Stimulated activated CD4-positive, alpha-beta T cell treated with anti-CD3 and anti-CD28 coated beads, Interleukin-4, amount 100 ng/mL, for 1 hour (primary cell): Measurements from ENCODE around the gene NR2C2AP.
A peak's percentile ranks its signal among the peaks of the same experiment; 100 is the strongest.
"Not testable (repeated sequence)": the region's sequence is repeated elsewhere in the genome, so short reads cannot be mapped to it uniquely, and the experiment has no call there.

Experiments
- DNase-seq: peaks from one replicate; pipeline ENCODE4 v3.0.0-alpha.2; 2020

NR2C2AP gene

DNA sequence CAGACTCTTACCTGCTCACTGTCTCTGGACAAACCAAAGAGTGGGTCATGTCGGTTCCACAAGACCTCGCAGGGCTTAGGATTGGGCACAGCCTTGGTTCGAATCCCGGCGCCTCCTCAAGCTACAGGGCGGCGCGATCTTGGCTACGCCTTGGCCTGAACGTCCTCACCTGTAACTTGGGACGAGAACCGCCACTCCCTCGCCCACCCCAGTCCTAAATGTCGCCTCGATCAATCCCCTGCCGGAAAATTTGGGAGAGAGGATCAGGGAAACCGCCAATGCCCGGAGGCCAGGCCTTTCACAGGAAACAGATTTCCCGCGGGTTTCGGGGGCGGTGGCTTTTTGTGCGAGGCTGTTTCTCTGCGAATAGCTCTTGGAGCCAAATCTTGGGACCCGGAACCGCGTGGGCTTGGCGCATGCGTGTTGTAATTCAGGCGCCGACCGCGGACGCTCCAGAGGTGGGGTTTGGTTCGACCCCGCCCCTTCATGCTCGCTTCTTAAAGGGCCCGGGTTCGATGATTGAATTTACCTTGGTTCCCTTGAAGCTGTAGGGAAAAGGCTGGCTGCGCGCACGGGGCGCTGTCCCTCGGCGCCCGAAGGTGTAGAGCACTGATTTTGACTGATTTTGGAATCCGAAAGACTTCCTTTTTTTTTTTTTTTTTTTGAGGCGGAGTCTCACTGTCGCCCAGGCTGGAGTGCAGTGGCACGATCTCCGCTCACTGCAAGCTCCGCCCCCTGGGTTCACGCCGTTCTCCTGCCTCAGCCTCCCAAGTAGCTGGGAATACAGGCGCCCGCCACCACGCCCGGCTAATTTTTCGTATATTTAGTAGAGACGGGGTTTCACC lies at the start of gene NR2C2AP:
NR2C2AP (minus strand) TSS at position 403 of the 845 bp plus-strand sequence; CDS start at position 49, 354 bp downstream.
- peak; percentile 95 for DNase-seq

DNA sequence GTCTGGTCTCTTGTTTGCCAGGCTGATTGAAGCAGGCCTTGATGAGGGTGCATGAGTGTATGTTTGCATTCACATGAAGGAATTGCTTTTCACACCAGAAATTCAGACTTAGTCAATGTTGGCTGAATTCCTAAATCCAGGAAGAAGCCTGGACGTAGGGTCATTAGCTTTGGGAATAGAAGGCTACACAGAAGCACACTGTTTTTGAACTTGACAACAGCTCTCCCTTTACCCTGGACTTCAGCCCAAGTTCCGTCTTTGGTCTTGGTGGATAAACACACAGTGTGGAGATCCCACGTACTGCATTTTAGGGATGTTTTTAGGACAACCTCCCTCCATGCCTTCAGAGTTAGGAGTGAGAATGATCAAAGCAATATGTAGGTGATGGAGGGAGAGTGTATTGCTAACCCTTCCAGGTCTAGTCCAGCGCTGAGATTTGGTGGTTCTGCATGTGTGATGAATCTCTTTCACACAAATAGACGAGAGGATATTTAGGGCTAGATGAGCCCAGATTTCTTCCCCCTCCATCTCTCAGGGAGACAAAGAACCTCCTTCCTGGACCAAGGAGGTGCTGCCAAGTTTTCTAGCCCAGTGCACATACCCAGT lies 47.1 kb upstream of the NR2C2AP start:
- DNase-seq = no peak

DNA sequence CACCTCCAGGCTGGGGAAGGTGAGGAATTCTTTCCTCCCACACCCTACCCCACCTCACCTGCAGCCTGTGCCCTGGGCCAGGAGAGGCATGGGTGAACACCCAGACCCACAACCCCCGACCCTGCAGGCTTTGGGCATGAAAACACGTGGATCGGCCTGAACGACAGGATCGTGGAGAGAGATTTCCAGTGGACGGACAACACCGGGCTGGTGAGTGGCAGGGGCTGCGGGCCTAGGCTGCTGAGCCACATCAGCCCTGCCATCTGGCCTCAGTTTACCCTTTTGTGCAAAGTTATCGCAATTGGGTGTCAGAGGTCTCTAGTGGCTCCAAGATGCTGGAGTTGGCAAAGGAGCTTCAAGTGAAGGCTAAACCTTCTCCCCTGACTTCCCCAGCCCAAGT lies 37.3 kb upstream of the NR2C2AP start:
- no peak for DNase-seq

DNA sequence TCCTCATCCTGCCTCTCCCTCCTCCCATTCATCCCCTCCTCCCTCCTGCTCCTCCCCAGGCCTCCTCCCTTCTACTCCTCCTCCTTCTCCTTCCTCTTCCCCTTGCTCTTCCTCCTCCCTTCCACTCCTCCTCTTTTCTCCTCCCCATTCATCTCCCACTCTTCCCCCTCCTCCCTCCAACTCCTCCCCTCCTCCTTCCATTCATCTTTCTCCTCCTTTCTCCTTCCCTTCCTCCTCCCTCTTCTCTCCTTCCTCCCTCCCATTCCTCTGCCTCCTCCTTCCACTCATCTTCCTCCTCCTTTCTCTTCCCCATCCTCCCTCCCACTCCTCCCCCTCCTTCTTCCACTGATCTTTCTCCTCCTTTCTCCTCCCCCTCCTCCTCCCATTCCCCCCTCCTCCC lies 36.5 kb upstream of the NR2C2AP start:
- no peak for DNase-seq

- DNase-seq = no peak
These were observed 35.1 kb upstream of the NR2C2AP start for GRCh38 chr19:19238126-19238894.

DNA sequence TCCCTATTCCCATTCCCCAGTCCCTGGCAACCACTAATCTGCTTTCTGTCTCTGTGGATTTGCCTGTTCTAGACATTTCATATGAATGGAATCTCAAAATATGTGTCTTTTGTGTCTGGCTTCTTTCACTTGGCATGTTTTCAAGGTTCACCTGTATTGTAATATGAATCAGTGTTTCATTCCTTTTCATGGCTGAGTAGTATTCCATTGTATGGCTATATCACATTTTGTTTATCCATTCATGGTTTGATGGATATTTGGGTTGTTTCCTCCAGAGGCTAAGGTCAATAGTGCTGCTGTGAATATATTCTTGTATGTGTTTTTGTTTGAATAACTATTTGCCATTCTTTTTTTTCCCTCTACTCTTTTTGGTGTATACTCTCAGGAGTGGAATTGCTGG lies 33.0 kb upstream of the NR2C2AP start:
- DNase-seq = no peak

DNA sequence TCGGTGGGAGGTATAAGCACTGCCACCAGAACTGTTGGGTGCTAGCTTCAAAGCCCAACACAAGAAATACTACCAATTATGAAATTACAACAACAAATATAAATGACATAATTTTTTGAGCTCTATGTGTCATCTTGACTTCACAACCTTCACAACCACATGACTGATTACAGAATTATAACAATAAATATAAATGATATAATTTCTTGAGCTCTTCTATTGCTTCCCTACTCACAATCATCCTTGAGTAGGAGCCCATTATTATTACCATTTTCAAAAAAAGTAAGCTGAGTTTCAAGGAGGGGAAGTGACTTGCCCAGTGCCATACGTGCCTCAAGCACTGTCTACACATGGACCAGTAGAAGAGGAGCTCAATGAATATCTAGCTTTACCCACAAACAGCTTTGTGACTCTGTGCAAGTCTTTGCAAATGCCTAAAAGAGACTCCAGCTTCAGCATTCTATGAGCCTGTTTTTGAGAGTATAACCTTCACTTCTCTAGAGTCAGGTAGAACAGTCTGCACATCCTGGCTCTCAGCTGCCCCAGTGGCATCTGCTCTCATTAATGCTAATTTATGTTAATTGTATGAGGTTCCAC lies 31.1 kb upstream of the NR2C2AP start:
- DNase-seq = no peak

- no peak for DNase-seq
These were observed 29.1 kb upstream of the NR2C2AP start for GRCh38 chr19:19232261-19232721.

GRCh38 chr19:19230999-19231398 lies 27.8 kb upstream of the NR2C2AP start:
- DNase-seq = no peak

- no peak for DNase-seq
These were observed 26.5 kb upstream of the NR2C2AP start for GRCh38 chr19:19229701-19230100.

DNA sequence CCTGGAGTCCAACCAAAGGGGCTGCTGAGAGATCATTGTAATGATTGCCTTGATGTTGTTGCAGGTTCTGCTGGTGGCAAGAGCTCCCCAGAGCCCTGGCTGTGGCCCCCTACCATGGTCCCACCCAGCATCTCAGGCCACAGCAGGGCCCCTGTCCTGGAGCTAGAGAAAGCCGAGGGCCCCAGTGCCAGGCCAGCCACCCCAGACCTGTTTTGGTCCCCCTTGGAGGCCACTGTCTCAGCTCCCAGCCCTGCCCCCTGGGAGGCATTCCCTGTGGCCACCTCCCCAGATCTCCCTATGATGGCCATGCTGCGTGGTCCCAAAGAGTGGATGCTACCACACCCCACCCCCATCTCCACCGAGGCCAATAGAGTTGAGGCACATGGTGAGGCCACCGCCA lies 24.0 kb upstream of the NR2C2AP start:
- DNase-seq = no peak

DNA sequence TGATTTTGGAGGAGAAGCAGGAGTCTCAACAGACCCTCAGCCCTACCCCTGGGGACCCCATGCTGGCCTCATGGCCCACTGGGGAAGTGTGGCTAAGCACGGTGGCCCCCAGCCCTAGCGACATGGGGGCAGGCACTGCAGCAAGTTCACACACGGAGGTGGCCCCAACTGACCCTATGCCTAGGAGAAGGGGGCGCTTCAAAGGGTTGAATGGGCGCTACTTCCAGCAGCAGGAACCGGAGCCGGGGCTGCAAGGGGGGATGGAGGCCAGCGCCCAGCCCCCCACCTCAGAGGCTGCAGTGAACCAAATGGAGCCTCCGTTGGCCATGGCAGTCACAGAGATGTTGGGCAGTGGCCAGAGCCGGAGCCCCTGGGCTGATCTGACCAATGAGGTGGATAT lies 23.4 kb upstream of the NR2C2AP start:
- no peak for DNase-seq

GRCh38 chr19:19226204-19226603 lies 23.0 kb upstream of the NR2C2AP start:
- DNase-seq = no peak

- peak; percentile 73 for DNase-seq
These were observed 21.8 kb upstream of the NR2C2AP start for GRCh38 chr19:19224852-19225494.

- DNase-seq = no peak
These were observed 21.1 kb upstream of the NR2C2AP start for GRCh38 chr19:19224150-19224851.

DNA sequence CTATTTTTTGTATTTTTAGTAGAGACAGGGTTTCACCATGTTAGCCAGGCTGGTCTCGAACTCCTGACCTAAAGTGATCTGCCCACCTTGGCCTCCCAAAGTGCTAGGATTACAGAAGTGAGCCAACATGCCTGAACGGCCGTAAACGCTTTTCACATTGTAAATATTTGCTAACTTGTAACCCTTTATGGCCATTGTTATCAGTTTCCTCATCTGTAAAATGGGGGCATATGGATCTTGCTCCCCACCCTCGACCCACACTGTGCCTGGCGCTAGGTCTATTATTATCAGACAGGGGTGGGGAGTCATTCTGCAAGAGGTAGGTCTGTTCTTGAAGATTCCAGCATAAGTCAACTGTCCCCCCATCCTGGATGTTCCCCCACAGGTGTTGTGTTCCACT lies 20.4 kb upstream of the NR2C2AP start:
- DNase-seq = no peak

GRCh38 chr19:19223060-19223459 lies 19.8 kb upstream of the NR2C2AP start:
- no peak for DNase-seq

DNA sequence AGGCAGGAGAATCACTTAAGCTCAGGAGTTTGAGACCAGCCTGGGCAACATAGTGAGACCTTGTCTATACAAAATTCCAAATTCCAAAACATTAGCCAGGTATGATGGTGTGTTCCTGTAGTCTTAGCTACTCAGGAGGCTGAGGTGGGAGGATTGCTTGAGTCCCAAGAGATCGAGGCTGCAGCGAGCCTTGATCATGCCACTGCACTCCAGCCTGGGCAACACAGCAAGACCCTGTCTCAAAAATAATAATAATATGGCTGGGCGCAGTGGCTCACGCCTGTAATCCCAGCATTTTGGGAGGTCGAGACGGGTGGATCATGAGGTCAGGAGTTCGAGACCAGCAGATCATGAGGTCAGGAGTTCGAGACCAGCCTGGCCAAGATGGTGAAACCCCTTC lies 17.8 kb upstream of the NR2C2AP start:
- not testable (repeated sequence) for DNase-seq

- DNase-seq = no peak
These were observed 15.7 kb upstream of the NR2C2AP start for GRCh38 chr19:19218911-19219310.

GRCh38 chr19:19217099-19217498 lies 13.9 kb upstream of the NR2C2AP start:
- DNase-seq = no peak

- no peak for DNase-seq
These were observed 12.6 kb upstream of the NR2C2AP start for GRCh38 chr19:19215792-19216191.

DNA sequence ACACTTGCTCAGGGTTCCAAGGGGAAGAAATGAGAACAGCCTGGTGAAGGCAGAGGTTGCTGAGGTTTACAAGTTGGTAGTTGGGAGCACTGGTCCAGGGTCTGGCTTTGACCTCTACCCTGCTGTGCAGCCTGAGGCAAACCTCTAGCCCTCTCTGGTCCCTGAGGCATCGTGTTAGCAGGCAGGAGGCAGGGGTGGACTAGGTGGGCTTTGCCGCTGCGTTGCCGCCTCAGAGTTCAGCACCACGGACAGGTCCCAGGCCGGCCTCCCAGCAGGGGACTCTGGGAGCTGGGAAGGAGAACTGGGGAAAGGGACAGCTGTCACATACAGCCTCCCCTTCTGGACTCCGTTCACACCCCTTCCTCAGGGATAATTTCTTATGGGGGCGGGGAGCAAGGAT lies 11.7 kb upstream of the NR2C2AP start:
- DNase-seq = peak; percentile 37
